Measurements from ENCODE around the gene HOXB6.

Gene HOXB6

GRCh38 chr17:48621410-48622392 lies 16.9 kb upstream of the HOXB6 start:
- no peak for DNase-seq
- Histone ChIP-seq H2AFZ (ENCODE audit: low read depth, low read length) (no peak overlapping the region), H3K4me1 (ENCODE audit: insufficient read depth, low read length) (no peaks in the 10 kb centered on the region), H4K20me1 (ENCODE audit: insufficient read depth, low read length) (peaks cover 4% of the 10 kb centered on the region), H3K4me3 (ENCODE audit: low read depth in 1 of 2, low read length in 2 of 2) (no peak overlapping the region), H3K27ac (ENCODE audit: low read length) (no peak overlapping the region), H3K4me2 (ENCODE audit: insufficient read depth, low read length) (no peak overlapping the region), H3K9me3 (ENCODE audit: insufficient read depth, low read length, severe bottlenecking) (no peaks in the 10 kb centered on the region), H3K27me3 (ENCODE audit: insufficient read depth, low read length, poor library complexity) (peaks cover 48% of the 10 kb centered on the region), H3K79me2 (ENCODE audit: insufficient read depth, low read length) (no peaks in the 10 kb centered on the region), H3K36me3 (ENCODE audit: insufficient read depth, low read length) (no peaks in the 10 kb centered on the region), H3K9ac (ENCODE audit: low read depth, low read length) (no peak overlapping the region)
- TF ChIP-seq, protein P1, sequence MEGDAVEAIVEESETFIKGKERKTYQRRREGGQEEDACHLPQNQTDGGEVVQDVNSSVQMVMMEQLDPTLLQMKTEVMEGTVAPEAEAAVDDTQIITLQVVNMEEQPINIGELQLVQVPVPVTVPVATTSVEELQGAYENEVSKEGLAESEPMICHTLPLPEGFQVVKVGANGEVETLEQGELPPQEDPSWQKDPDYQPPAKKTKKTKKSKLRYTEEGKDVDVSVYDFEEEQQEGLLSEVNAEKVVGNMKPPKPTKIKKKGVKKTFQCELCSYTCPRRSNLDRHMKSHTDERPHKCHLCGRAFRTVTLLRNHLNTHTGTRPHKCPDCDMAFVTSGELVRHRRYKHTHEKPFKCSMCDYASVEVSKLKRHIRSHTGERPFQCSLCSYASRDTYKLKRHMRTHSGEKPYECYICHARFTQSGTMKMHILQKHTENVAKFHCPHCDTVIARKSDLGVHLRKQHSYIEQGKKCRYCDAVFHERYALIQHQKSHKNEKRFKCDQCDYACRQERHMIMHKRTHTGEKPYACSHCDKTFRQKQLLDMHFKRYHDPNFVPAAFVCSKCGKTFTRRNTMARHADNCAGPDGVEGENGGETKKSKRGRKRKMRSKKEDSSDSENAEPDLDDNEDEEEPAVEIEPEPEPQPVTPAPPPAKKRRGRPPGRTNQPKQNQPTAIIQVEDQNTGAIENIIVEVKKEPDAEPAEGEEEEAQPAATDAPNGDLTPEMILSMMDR (IDR thresholded peaks at IDR 0.05; ENCODE audit: borderline replicate concordance, extremely low read depth, low read length, poor library complexity, severe bottlenecking) = no peak
- TF ChIP-seq EZH2 (IDR thresholded peaks at IDR 0.05; ENCODE audit: borderline replicate concordance, low read depth, low read length, severe bottlenecking) = no peak
- no peak for ATAC-seq (ENCODE audit: insufficient read depth, low read depth)

DNA sequence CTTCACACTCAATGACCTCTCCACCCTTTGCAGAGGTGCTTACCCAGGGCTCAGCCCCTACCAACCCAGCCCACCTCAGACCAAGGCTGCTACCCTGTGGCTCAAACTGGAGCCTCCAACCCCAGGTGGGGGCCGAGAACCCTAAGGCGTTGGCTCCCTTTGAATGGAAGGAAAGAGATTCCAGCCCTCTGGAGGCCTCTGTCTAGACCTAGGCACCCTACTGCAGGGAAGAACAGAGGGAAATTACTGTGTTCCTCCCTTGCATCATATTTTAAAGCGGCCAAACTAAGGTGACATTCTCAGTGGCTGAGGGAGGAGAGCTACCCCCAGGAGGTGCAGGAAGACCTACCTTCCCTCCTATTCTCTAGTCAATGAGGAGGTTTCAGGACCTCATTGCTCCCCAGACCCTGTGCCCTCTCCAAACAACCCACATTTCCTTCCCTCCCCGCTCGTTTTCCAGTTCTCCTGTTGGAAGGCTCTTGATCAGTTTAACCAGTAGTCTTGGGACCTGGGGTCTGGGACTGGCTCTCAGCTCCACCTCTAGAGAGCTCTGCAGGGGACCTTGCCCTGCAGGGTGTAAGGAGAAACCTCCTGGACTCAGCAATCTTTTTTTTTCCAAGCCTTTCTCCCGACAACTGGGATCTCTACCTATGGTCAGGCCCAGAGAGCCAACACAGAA lies 15.8 kb upstream of the HOXB6 start:
- H4K20me1 ChIP-seq (ENCODE audit: insufficient read depth, low read length) = peaks cover 6% of the 10 kb centered on the region
- H3K4me2 ChIP-seq (ENCODE audit: insufficient read depth, low read length) = no peak overlapping the region
- TF ChIP-seq, protein P1 (IDR thresholded peaks at IDR 0.05; ENCODE audit: borderline replicate concordance, extremely low read depth, low read length, poor library complexity, severe bottlenecking) = no peak
- no peak for TF ChIP-seq EZH2 (IDR thresholded peaks at IDR 0.05; ENCODE audit: borderline replicate concordance, low read depth, low read length, severe bottlenecking)
- H3K36me3 ChIP-seq (ENCODE audit: insufficient read depth, low read length) = no peaks in the 10 kb centered on the region
- peaks cover 52% of the 10 kb centered on the region for H3K27me3 ChIP-seq (ENCODE audit: insufficient read depth, low read length, poor library complexity)
- no peak overlapping the region for H3K27ac ChIP-seq (ENCODE audit: low read length)
- no peak overlapping the region for H3K9ac ChIP-seq (ENCODE audit: low read depth, low read length)
- DNase-seq (no peak), ATAC-seq (ENCODE audit: insufficient read depth, low read depth) (no peak)
- H3K9me3 ChIP-seq (ENCODE audit: insufficient read depth, low read length, severe bottlenecking) = no peaks in the 10 kb centered on the region
- H3K4me3 ChIP-seq (ENCODE audit: low read depth in 1 of 2, low read length in 2 of 2) = no peak overlapping the region
- no peaks in the 10 kb centered on the region for H3K4me1 ChIP-seq (ENCODE audit: insufficient read depth, low read length)
- H3K79me2 ChIP-seq (ENCODE audit: insufficient read depth, low read length) = no peaks in the 10 kb centered on the region
- H2AFZ ChIP-seq (ENCODE audit: low read depth, low read length) = no peak overlapping the region

DNA sequence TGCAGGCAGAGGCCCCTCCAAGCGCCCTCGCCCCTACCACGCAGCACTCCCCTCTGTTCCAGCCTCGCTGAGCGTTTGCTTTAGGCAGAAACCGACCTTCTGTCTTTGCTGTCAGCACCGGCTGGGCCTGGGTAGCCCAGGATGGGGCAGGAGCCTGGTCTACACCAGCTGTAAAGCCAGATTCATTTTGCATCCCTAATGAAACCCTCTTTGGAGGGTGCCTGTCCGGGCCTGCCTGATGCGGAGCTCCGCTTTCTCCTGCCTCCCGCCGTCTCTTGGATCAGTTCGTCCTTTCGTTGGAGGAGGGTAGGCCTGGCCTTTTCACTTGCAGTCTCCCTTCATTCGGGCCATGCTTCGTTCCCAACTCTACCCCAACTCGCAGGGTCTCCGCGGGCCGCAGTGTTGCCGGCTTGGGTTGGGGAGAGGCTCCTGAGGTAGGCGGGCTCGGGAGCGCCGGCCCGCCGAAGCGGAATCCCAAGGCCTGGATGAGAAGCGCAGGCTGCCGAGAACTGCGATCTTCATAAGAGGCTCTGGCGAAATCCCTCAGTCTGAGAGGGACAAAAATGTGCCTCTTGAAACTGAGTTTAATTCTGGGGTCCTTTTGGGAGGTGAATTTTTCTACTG lies 15.2 kb upstream of the HOXB6 start:
- Histone ChIP-seq H3K79me2 (ENCODE audit: insufficient read depth, low read length) (no peaks in the 10 kb centered on the region), H2AFZ (ENCODE audit: low read depth, low read length) (no peak overlapping the region), H3K4me2 (ENCODE audit: insufficient read depth, low read length) (no peak overlapping the region), H3K27me3 (ENCODE audit: insufficient read depth, low read length, poor library complexity) (peaks cover 52% of the 10 kb centered on the region), H3K27ac (ENCODE audit: low read length) (no peak overlapping the region), H3K36me3 (ENCODE audit: insufficient read depth, low read length) (no peaks in the 10 kb centered on the region), H3K9me3 (ENCODE audit: insufficient read depth, low read length, severe bottlenecking) (no peaks in the 10 kb centered on the region), H4K20me1 (ENCODE audit: insufficient read depth, low read length) (peaks cover 6% of the 10 kb centered on the region), H3K4me1 (ENCODE audit: insufficient read depth, low read length) (no peaks in the 10 kb centered on the region), H3K4me3 (ENCODE audit: low read depth in 1 of 2, low read length in 2 of 2) (no peak overlapping the region), H3K9ac (ENCODE audit: low read depth, low read length) (no peak overlapping the region)
- no peak for DNase-seq
- no peak for ATAC-seq (ENCODE audit: insufficient read depth, low read depth)
- TF ChIP-seq, protein P1 (IDR thresholded peaks at IDR 0.05; ENCODE audit: borderline replicate concordance, extremely low read depth, low read length, poor library complexity, severe bottlenecking) = no peak

Measured in DND-41 (cell line).